ENCODE data around the gene FIBCD1.

GRCh38 chr9:130901498-130902203 lies 37.4 kb downstream of the FIBCD1 start:
- no peak for TF ChIP-seq CTCF (conservative IDR thresholded peaks at IDR 0.05; ENCODE audit: low read length)
- no peak for TF ChIP-seq EZH2phosphoT487 (IDR thresholded peaks at IDR 0.05; ENCODE audit: borderline replicate concordance, low read depth, low read length)

Data from OCI-LY7 (cell line).